Fibroblast of lung (primary cell): ENCODE results near the gene HES1. TPM values are rescaled to one million over a fixed set of nuclear protein-coding genes. Genes with fewer than 3 reads are reported as not detected.
"Not testable (repeated sequence)": the region's sequence is repeated elsewhere in the genome, so short reads cannot be mapped to it uniquely, and the experiment has no call there.

Source experiments
- DNase-seq, 2 donors: peaks; one replicate each; pipeline versions ENCODE4 v3.0.0 to v3.0.0-alpha.2; 2010; ENCODE audit warnings: low read depth in 2 of 2
- H2AFZ ChIP-seq: 2 replicates; pipeline ENCODE4 v1.5.1; 2012; ENCODE audit warnings: low read length, control low read depth, inconsistent platforms
- H3K27ac ChIP-seq: 2 replicates; pipeline ENCODE4 v1.5.1; 2011; ENCODE audit warnings: low read length, control low read depth; ENCODE audit not compliant: insufficient read depth
- H3K27me3 ChIP-seq: 2 replicates; pipeline ENCODE4 v1.5.1; 2011; ENCODE audit warnings: mild to moderate bottlenecking, low read length; ENCODE audit not compliant: control insufficient read depth, insufficient read depth
- H3K36me3 ChIP-seq: 2 replicates; pipeline ENCODE4 v1.5.1; 2011; ENCODE audit warnings: low read length; ENCODE audit not compliant: control insufficient read depth, insufficient read depth
- H3K4me1 ChIP-seq: 2 replicates; pipeline ENCODE4 v1.5.1; 2011; ENCODE audit warnings: low read length; ENCODE audit not compliant: control insufficient read depth, insufficient read depth; ENCODE audit errors: extremely low read depth
- H3K4me2 ChIP-seq: 2 replicates; pipeline ENCODE4 v1.5.1; 2011; ENCODE audit warnings: low read length, control low read depth; ENCODE audit not compliant: insufficient read depth; ENCODE audit errors: extremely low read depth
- H3K4me3 ChIP-seq, 4 experiments: fragments of 200-600 bp in 1 of 4; sonication (generic) in 1 of 4; replicated peaks in 1 of 4; 2 replicates each; pipeline ENCODE4 v1.5.1; 2011 to 2016; ENCODE audit warnings: low read length in 4 of 4, low read depth in 3 of 4, mild to moderate bottlenecking in 3 of 4, control low read depth in 2 of 4, inconsistent platforms in 1 of 4, mixed read lengths in 1 of 4; ENCODE audit not compliant: insufficient read depth in 1 of 4; ENCODE audit errors: control extremely low read depth in 1 of 4
- H3K79me2 ChIP-seq: 2 replicates; pipeline ENCODE4 v1.5.1; 2012; ENCODE audit warnings: mild to moderate bottlenecking, low read length, inconsistent platforms; ENCODE audit not compliant: control insufficient read depth, insufficient read depth
- H3K9ac ChIP-seq: 2 replicates; pipeline ENCODE4 v1.5.1; 2011; ENCODE audit warnings: mild to moderate bottlenecking, low read length, control low read depth; ENCODE audit not compliant: insufficient read depth
- H3K9me3 ChIP-seq: 2 replicates; pipeline ENCODE4 v1.5.1; 2012; ENCODE audit warnings: low read depth, low read length; ENCODE audit not compliant: control insufficient read depth, insufficient read depth
- H4K20me1 ChIP-seq: 2 replicates; pipeline ENCODE4 v1.5.1; 2011; ENCODE audit warnings: low read length; ENCODE audit not compliant: control insufficient read depth, insufficient read depth; ENCODE audit errors: extremely low read depth
- CTCF ChIP-seq, 2 donors: IDR thresholded peaks in 1 of 2; conservative IDR thresholded peaks in 1 of 2; 1 replicate in 1 of 2; 2 replicates in 1 of 2; pipeline ENCODE4 v1.5.1; 2011 to 2012; ENCODE audit warnings: low read length in 2 of 2, control low read depth in 1 of 2, inconsistent platforms in 1 of 2, low read depth in 1 of 2, mild to moderate bottlenecking in 1 of 2
- EZH2 ChIP-seq: IDR thresholded peaks from 2 replicates; pipeline ENCODE4 v1.5.1; 2012; ENCODE audit warnings: low read length, control low read depth, mild to moderate bottlenecking; ENCODE audit errors: missing control alignments
- polyA plus RNA-seq, 2 donors: library from polyadenylated mRNA; depleted of rRNA in 1 of 2; stranded (reverse) in 1 of 2; unstranded in 1 of 2; fragments of >200 nt; gene quantifications; 2 replicates each; pipeline ENCODE4 v1.2.1, GENCODE V29; 2011 to 2012; ENCODE audit warnings: missing spikeins in 1 of 2
- total RNA-seq: library from RNA; depleted of rRNA; stranded (reverse); fragments of >200 nt; gene quantifications from 2 replicates; pipeline ENCODE4 v1.2.1, GENCODE V29; 2014

HES1 gene
- total and polyA plus RNA-seq, 2 donors (not counting 1 experiment from before 2014, with no cell fraction given): 0.17 to 1.2 TPM

GRCh38 chr3:194087995-194088855 lies 47.7 kb upstream of the HES1 start:
- no peaks in the 10 kb centered on the region for H3K79me2 ChIP-seq
- H4K20me1 ChIP-seq: no peaks in the 10 kb centered on the region
- H3K9ac ChIP-seq: no peak overlapping the region
- no peak overlapping the region for H2AFZ ChIP-seq
- no peaks in the 10 kb centered on the region for H3K27me3 ChIP-seq
- no peaks in the 10 kb centered on the region for H3K36me3 ChIP-seq
- no peaks in the 10 kb centered on the region for H3K9me3 ChIP-seq
- H3K4me2 ChIP-seq: no peak overlapping the region
- no peak overlapping the region for H3K27ac ChIP-seq
- peak in 1 of 2 donors; percentile 27 for DNase-seq
- H3K4me3 ChIP-seq: no peak overlapping the region
- no peaks in the 10 kb centered on the region for H3K4me1 ChIP-seq
- TF ChIP-seq EZH2 (no peak), CTCF (conservative IDR thresholded peaks at IDR 0.05 in 1 of 2, IDR thresholded peaks at IDR 0.05 in 1 of 2; ENCODE audit: low read depth in 1 of 2, low read length in 2 of 2) (no peak)

GRCh38 chr3:194089357-194090177 lies 46.4 kb upstream of the HES1 start:
- Histone ChIP-seq H3K9me3 (no peaks in the 10 kb centered on the region), H3K36me3 (no peaks in the 10 kb centered on the region), H2AFZ (no peak overlapping the region), H3K9ac (no peak overlapping the region), H3K4me2 (no peak overlapping the region), H4K20me1 (no peaks in the 10 kb centered on the region), H3K27ac (no peak overlapping the region), H3K79me2 (no peaks in the 10 kb centered on the region), H3K27me3 (no peaks in the 10 kb centered on the region), H3K4me1 (no peaks in the 10 kb centered on the region), H3K4me3 (no peak overlapping the region)
- TF ChIP-seq EZH2: no peak
- TF ChIP-seq CTCF (conservative IDR thresholded peaks at IDR 0.05 in 1 of 2, IDR thresholded peaks at IDR 0.05 in 1 of 2; ENCODE audit: low read depth in 1 of 2, low read length in 2 of 2): no peak
- DNase-seq: peak; percentile 94 to 100

GRCh38 chr3:194090178-194090555 lies 45.8 kb upstream of the HES1 start:
- not testable (repeated sequence) for H3K9ac ChIP-seq, H3K27ac ChIP-seq

More at GRCh38 chr3:194090178-194090555, 45.8 kb upstream of the HES1 start:
- not testable (repeated sequence) for H4K20me1 ChIP-seq, H3K9me3 ChIP-seq, H3K4me1 ChIP-seq, H3K27me3 ChIP-seq, H3K4me2 ChIP-seq, H3K79me2 ChIP-seq, H3K4me3 ChIP-seq, H3K36me3 ChIP-seq, H2AFZ ChIP-seq, DNase-seq
